Mucosa of descending colon (tissue), 3 donors: ENCODE data around the gene GRB10. TPM values are rescaled to one million over a fixed set of nuclear protein-coding genes. Genes with fewer than 3 reads are reported as not detected.
A peak's percentile ranks its signal among the peaks of the same experiment; 100 is the strongest.

Experiments
- ATAC-seq: fragments of 200-7000 bp; cut with Tn5 transposase; one replicate; pipeline ENCODE4 v1.9.1; 2020; ENCODE audit warnings: mild to moderate bottlenecking, moderate library complexity
- DNase-seq, 3 donors: peaks; one replicate each; pipeline ENCODE4 v3.0.0-alpha.2; 2020
- H3K36me3 ChIP-seq: fragments of 200-600 bp; one replicate; pipeline ENCODE4 v1.8.0; 2021; ENCODE audit warnings: low read depth, mild to moderate bottlenecking
- H3K4me1 ChIP-seq: fragments of 200-600 bp; one replicate; pipeline ENCODE4 v1.8.0; 2021; ENCODE audit warnings: low read depth, mild to moderate bottlenecking
- H3K4me3 ChIP-seq: fragments of 200-600 bp; one replicate; pipeline ENCODE4 v1.8.0; 2021; ENCODE audit warnings: mild to moderate bottlenecking
- H3K9me3 ChIP-seq: fragments of 200-600 bp; one replicate; pipeline ENCODE4 v1.8.0; 2021; ENCODE audit warnings: mild to moderate bottlenecking
- intact Hi-C, 2 donors: fragments of 100-400 bp; cut with DNase I in 1 of 2; cut with micrococcal nuclease in 1 of 2; formaldehyde crosslinking; loops; one replicate each; pipeline versions ENCODE4 v1.11.0 to v1.11.1; 2022; cut with DNase I, micrococcal nuclease
- total RNA-seq, 3 donors: library from RNA; stranded (reverse); fragmentation: NEBNext Ultra II Directional in 2 of 3; extraction: Animal tissue kit (Norgen Biotek cat#: 25700) in 2 of 3; gene quantifications; one replicate each; pipeline versions ENCODE4 v1.2.1 to v1.2.4, GENCODE V29; 2021 to 2023
- TF ChIP-seq, protein P1 (sequence below): fragments of 200-600 bp; IDR thresholded peaks from one replicate; pipeline ENCODE4 v1.8.0; 2022; ENCODE audit warnings: antibody characterized with exemption, mild to moderate bottlenecking
- donor health status: DM: no; HTN: no; CAD: no; lungs with moderate emphysema.
- donor health status: DM: no; HTN: no; CAD: no.
- donor health status: DM: no; HTN: yes; CAD: no.

Gene GRB10
- total RNA-seq, 3 donors from 2014 or later = 9.4 to 56.8 (median 13.0) TPM

DNA sequence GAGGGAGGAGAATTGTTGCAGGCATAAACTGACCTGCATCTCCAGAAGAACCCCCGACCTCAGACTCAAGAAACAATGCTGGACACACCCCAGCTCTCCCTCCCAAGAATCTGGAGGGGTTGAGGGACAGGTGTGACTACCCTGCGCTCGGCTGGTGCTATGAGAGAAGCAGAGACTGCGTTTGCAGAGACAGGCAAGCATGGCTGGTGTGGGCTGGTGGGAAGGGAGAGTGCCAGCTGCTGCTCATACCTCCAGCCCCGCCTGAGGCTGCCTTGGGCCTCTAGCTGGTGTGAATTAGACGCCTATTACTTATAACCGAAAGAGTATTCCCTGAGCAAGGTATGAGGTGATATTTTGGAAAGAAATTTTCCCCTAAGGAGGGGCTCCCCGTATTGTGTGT, 169.2 kb downstream of the GRB10 start:
- intact Hi-C loops = no loop called here
- Histone ChIP-seq H3K4me3 (no peak overlapping the region), H3K4me1 (no peaks in the 10 kb centered on the region), H3K9me3 (no peaks in the 10 kb centered on the region), H3K36me3 (no peaks in the 10 kb centered on the region)
- TF ChIP-seq, protein P1, sequence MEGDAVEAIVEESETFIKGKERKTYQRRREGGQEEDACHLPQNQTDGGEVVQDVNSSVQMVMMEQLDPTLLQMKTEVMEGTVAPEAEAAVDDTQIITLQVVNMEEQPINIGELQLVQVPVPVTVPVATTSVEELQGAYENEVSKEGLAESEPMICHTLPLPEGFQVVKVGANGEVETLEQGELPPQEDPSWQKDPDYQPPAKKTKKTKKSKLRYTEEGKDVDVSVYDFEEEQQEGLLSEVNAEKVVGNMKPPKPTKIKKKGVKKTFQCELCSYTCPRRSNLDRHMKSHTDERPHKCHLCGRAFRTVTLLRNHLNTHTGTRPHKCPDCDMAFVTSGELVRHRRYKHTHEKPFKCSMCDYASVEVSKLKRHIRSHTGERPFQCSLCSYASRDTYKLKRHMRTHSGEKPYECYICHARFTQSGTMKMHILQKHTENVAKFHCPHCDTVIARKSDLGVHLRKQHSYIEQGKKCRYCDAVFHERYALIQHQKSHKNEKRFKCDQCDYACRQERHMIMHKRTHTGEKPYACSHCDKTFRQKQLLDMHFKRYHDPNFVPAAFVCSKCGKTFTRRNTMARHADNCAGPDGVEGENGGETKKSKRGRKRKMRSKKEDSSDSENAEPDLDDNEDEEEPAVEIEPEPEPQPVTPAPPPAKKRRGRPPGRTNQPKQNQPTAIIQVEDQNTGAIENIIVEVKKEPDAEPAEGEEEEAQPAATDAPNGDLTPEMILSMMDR = no peak
- no peak for ATAC-seq
- no peak for DNase-seq

DNA sequence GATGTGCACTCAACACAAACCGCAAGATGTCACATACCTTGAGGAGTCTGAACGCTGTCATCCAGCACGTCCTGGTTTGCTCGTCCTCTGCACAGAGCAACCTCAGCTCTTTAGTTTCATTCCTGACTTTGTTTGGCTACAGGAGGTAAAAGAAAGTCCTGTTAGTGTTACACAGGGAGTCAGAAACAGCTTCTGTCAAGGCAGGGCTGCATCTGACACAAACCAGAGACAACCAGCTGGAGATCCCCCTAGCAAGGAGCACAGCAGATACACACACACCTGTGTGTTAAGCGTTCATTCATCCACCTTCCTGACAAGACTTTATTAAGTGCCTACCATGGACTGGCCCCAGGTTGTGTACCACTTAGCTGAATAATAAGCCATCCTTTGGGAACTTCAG, 170.0 kb downstream of the GRB10 start:
- Histone ChIP-seq H3K9me3 (no peaks in the 10 kb centered on the region), H3K36me3 (no peaks in the 10 kb centered on the region), H3K4me1 (no peaks in the 10 kb centered on the region), H3K4me3 (no peak overlapping the region)
- ATAC-seq = no peak
- TF ChIP-seq, protein P1 = no peak
- no peak for DNase-seq
- intact Hi-C loops = no loop called here

DNA sequence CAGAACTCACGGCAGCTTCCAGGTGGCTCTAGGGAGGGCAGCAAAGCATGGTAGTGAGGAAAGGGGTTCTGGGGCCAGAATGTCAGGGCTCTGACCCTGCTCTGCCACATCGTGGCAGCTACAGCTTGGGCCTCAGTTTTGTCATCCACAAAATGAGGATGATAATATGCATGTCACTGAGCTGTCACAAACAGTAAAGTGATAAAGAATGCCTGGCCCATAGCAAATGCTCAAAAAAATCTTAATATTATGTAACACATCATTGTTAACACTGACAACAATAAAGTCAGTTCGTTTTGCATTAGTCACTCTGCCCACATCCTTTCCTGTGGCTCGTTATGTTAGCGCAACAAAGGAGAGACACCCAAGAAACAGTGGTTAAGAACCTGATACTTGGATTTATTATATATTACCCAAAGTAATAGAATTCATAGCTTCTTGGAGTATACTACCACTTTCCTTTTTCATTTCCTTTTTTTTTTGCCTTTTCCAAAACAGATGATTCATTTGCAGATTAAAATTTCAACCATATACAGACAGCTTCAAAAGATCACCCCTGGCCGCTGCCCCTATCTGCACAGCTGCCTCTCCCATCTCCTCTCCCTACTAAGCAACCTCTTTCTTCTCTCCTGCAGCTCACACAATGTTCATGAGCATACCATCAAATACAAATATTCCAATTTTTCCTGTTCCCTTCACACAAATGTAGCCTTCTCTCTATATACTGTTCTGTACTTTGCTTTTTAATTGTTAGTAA, 172.0 kb downstream of the GRB10 start:
- H3K36me3 ChIP-seq = no peaks in the 10 kb centered on the region

DNA sequence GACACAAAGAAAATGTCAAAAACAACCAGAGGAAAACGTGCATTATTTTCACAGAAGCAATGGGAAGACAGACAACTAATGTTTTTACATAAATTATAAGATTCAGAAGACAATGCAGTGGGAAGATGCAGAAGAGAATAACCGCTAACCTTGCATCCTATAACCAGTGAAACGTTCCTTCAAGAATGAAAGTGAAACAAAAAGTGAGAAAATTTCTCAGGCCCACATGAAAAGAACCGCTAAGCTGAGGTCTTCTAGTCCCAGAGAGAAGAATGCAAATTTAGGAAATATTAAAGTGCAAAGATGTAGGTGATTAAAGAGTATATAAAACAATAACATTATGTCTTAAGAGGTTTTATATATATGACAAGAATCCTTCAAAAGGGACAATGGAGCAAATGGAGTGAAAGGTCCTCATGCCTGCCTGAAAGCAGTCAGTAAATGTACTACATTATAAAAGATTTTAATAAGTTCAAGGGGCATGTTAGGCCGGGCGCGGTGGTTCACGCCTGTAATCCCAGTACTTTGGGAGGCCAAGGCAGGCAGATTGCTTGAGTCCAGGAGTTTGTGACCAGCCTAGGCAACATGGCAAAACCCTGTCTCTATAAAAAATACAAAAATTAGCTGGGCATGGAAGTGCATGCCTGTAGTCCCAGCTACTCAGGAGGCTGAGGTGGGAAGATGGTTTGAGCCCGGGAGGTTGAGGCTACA, 174.3 kb downstream of the GRB10 start:
- H3K36me3 ChIP-seq = no peaks in the 10 kb centered on the region
- intact Hi-C loops = no loop called here
- ATAC-seq = peak; percentile 55

More for the DNA sequence above, 172.0 kb downstream of the GRB10 start:
- DNase-seq (peak in 1 of 3 donors; percentile 51), ATAC-seq (no peak)
- TF ChIP-seq, protein P1 = no peak
- Histone ChIP-seq H3K4me3 (no peak overlapping the region), H3K4me1 (no peaks in the 10 kb centered on the region), H3K9me3 (no peaks in the 10 kb centered on the region)
- intact Hi-C loops = no loop called here

DNA sequence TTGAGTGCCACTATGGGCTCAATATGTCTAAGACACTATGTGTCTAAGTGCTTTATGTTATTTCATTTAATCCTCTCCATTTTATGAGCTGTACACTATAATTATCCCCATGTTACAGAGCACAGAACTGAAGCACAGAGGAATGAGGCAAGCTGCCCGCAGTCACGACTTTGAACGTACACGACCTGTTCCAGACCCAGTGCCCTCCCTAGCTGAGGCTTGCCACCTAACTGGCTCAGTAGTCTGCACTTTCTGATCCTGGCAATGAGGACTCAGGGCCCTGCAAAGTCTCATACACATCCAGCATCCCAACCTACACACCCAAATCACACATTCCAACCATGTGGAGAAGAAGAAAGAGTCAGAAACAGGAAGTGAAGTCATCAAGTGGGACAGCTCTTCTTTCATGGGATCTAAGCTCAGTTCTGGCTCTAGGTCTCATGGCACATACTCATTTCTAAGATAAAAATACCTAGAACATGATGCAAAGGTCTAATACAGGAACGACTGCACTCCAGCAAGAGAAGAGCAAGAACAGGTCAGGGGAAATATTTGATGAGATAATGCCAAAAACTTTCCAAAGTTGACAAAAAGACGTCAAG, 175.1 kb downstream of the GRB10 start:
- Histone ChIP-seq H3K4me1 (no peaks in the 10 kb centered on the region), H3K9me3 (no peaks in the 10 kb centered on the region), H3K36me3 (no peaks in the 10 kb centered on the region), H3K4me3 (no peak overlapping the region)
- TF ChIP-seq, protein P1 = no peak
- intact Hi-C loops = no loop called here
- ATAC-seq (no peak), DNase-seq (no peak)

More for the DNA sequence above, 174.3 kb downstream of the GRB10 start:
- no peaks in the 10 kb centered on the region for H3K4me1 ChIP-seq
- H3K4me3 ChIP-seq = no peak overlapping the region
- TF ChIP-seq, protein P1 = no peak
- H3K9me3 ChIP-seq = no peaks in the 10 kb centered on the region
- DNase-seq = no peak
